Testis (tissue), 3 donors: ENCODE measurements around the gene CACNA1I. TPM values are rescaled to one million over a fixed set of nuclear protein-coding genes. Genes with fewer than 3 reads are reported as not detected.

Experiments
- DNase-seq: peaks from one replicate; pipeline ENCODE4 v3.0.0-alpha.2; 2019
- H3K27ac ChIP-seq, 2 donors: fragments of 200-600 bp; sonication (generic); one replicate each; pipeline ENCODE4 v1.5.1; 2019
- H3K27me3 ChIP-seq: fragments of 200-600 bp; sonication (generic); one replicate; pipeline ENCODE4 v1.5.1; 2019
- H3K36me3 ChIP-seq: fragments of 200-600 bp; sonication (generic); one replicate; pipeline ENCODE4 v1.5.1; 2017; ENCODE audit warnings: low read depth; ENCODE audit errors: missing control alignments
- H3K4me1 ChIP-seq: fragments of 200-600 bp; sonication (generic); one replicate; pipeline ENCODE4 v1.5.1; 2019
- H3K4me3 ChIP-seq, 2 donors: fragments of 200-600 bp; sonication (generic); one replicate each; pipeline ENCODE4 v1.5.1; 2017 to 2019
- H3K9me3 ChIP-seq: fragments of 200-600 bp; sonication (generic); one replicate; pipeline ENCODE4 v1.5.1; 2017
- CTCF ChIP-seq, 3 experiments: fragments of 450-650 bp in 2 of 3; fragments of 200-600 bp in 1 of 3; sonication (generic) in 1 of 3; IDR thresholded peaks; one replicate each; pipeline ENCODE4 v1.5.1; 2016 to 2019; ENCODE audit warnings: antibody characterized with exemption in 3 of 3, mild to moderate bottlenecking in 2 of 3, moderate library complexity in 1 of 3
- POLR2A ChIP-seq: fragments of 450-650 bp; IDR thresholded peaks from one replicate; pipeline ENCODE4 v1.6.1; 2017; ENCODE audit warnings: antibody characterized with exemption, mild to moderate bottlenecking, moderate library complexity
- WGBS, 2 donors: methylation state at CpG; one replicate each; pipeline ENCODE4 v1.1.5; 2018; 5-methylcytosine and 5-hydroxymethylcytosine counted together
- intact Hi-C: fragments of 100-400 bp; cut with DNase I; formaldehyde crosslinking; loops from one replicate; pipeline ENCODE4 v1.15.1; 2023; ENCODE audit warnings: low total_unique reads
- polyA plus RNA-seq: library from polyadenylated mRNA; stranded (reverse); fragments of 350-450 nt; fragmentation: Illumina TruSeq; extraction: RNeasy Lipid Tissue Mini Kit (QIAGEN cat#74804); gene quantifications from one replicate; pipeline ENCODE4 v1.2.3, GENCODE V29; 2014; ENCODE audit warnings: low read depth, low replicate concordance; ENCODE audit not compliant: insufficient read depth
- total RNA-seq, 2 donors: library from RNA; depleted of rRNA; stranded (reverse); fragments of >200 nt; gene quantifications; one replicate each; pipeline ENCODE4 v1.2.3, GENCODE V29; 2016

The CACNA1I gene
- total and polyA plus RNA-seq, 3 donors from 2014 or later, result 1.3 to 2.0 (median 1.7) TPM

GRCh38 chr22:39570226-39570625 lies 327 bp upstream of the CACNA1I start:
- Histone ChIP-seq H3K27ac (no peak overlapping the region), H3K9me3 (no peaks in the 10 kb centered on the region), H3K4me1 (no peaks in the 10 kb centered on the region), H3K36me3 (no peaks in the 10 kb centered on the region), H3K4me3 (no peak overlapping the region), H3K27me3 (no peaks in the 10 kb centered on the region)
- intact Hi-C loops, result no loop called here
- WGBS, 2 donors, result 88 to 89% methylated on average over 3 of the region's 3 CpGs
- DNase-seq, result no peak
- TF ChIP-seq POLR2A (no peak), CTCF (IDR thresholded peaks at IDR 0.05) (no peak)

GRCh38 chr22:39571538-39571937 lies 985 bp downstream of the CACNA1I start:
- 73 to 81% methylated on average over 1 of the region's 1 CpG for WGBS, 2 donors
- TF ChIP-seq CTCF (IDR thresholded peaks at IDR 0.05) (no peak), POLR2A (no peak)
- intact Hi-C loops, result no loop called here
- H3K27me3 ChIP-seq, result no peaks in the 10 kb centered on the region
- no peaks in the 10 kb centered on the region for H3K36me3 ChIP-seq
- no peaks in the 10 kb centered on the region for H3K4me1 ChIP-seq
- H3K27ac ChIP-seq, result no peak overlapping the region
- H3K9me3 ChIP-seq, result no peaks in the 10 kb centered on the region
- no peak overlapping the region for H3K4me3 ChIP-seq
- no peak for DNase-seq

GRCh38 chr22:39574779-39575551 lies 4.4 kb downstream of the CACNA1I start:
- TF ChIP-seq CTCF (IDR thresholded peaks at IDR 0.05) (no peak), POLR2A (no peak)
- Histone ChIP-seq H3K27ac (no peak overlapping the region), H3K36me3 (no peaks in the 10 kb centered on the region), H3K9me3 (no peaks in the 10 kb centered on the region), H3K4me1 (no peaks in the 10 kb centered on the region), H3K27me3 (no peaks in the 10 kb centered on the region), H3K4me3 (no peak overlapping the region)
- WGBS, 2 donors, result 93% methylated on average over 13 to 14 of the region's 14 CpGs
- DNase-seq, result no peak
- intact Hi-C loops, result no loop called here

GRCh38 chr22:39575552-39575825 lies 4.9 kb downstream of the CACNA1I start:
- DNase-seq, result no peak
- intact Hi-C loops, result no loop called here
- Histone ChIP-seq H3K27ac (no peak overlapping the region), H3K36me3 (no peaks in the 10 kb centered on the region), H3K4me1 (no peaks in the 10 kb centered on the region), H3K27me3 (no peaks in the 10 kb centered on the region), H3K9me3 (no peaks in the 10 kb centered on the region), H3K4me3 (no peak overlapping the region)
- no peak for TF ChIP-seq POLR2A
- TF ChIP-seq CTCF (IDR thresholded peaks at IDR 0.05), result no peak
- 93 to 100% methylated on average over 2 of the region's 2 CpGs for WGBS, 2 donors

GRCh38 chr22:39576027-39576426 lies 5.5 kb downstream of the CACNA1I start:
- no peak for DNase-seq
- Histone ChIP-seq H3K27me3 (no peaks in the 10 kb centered on the region), H3K4me3 (no peak overlapping the region), H3K4me1 (no peaks in the 10 kb centered on the region), H3K9me3 (no peaks in the 10 kb centered on the region), H3K36me3 (no peaks in the 10 kb centered on the region), H3K27ac (no peak overlapping the region)
- no peak for TF ChIP-seq POLR2A
- no peak for TF ChIP-seq CTCF (IDR thresholded peaks at IDR 0.05)
- 97 to 100% methylated on average over 4 of the region's 4 CpGs for WGBS, 2 donors
- intact Hi-C loops, result no loop called here
